ENCODE measurements around the gene SCRN2. TPM values are rescaled to one million over a fixed set of nuclear protein-coding genes. Genes with fewer than 3 reads are reported as not detected.
A peak's percentile ranks its signal among the peaks of the same experiment; 100 is the strongest.

SCRN2 gene
- total and polyA plus RNA-seq, 9 donors: 20.3 to 33.8 (median 26.4) TPM

DNA sequence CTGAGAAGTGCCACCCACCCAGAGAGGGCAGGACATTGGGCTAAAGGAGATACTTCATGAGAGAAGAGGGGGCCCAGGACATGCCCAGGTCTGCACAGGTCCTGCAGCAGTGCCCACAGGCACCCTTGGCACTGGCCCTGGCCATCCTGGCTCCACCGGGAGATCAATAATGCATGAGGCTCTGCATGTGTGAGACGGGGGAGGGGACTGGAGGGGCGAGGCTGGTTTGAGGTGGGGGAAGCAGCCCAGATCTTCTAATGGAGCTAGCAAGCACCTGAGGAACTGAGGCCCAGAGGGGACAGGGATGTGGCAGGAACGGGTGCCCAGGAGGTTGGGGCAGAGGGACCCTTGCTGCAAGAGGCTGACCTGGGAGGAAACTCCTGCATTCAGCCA lies 20.0 kb downstream of the SCRN2 start:
- 7% methylated on average over 3 of the region's 4 CpGs for WGBS (ENCODE audit: insufficient coverage)
- no peaks in the 10 kb centered on the region for H3K9me3 ChIP-seq (replicated peaks; ENCODE audit: control insufficient read depth, low read depth, low read length)
- peaks cover 30% of the 10 kb centered on the region for H3K4me1 ChIP-seq (ENCODE audit: control insufficient read depth, insufficient read depth, low read length)
- H3K36me3 ChIP-seq (ENCODE audit: control insufficient read depth, insufficient read depth, low read length): peaks cover 57% of the 10 kb centered on the region
- no peak for DNase-seq
- no peaks in the 10 kb centered on the region for H3K27me3 ChIP-seq (ENCODE audit: control insufficient read depth, insufficient read depth, low read length)
- H3K4me3 ChIP-seq (ENCODE audit: low read length): peak overlapping the region; percentile 75
- H3K27ac ChIP-seq (ENCODE audit: low read length): peak overlapping the region; percentile 89

DNA sequence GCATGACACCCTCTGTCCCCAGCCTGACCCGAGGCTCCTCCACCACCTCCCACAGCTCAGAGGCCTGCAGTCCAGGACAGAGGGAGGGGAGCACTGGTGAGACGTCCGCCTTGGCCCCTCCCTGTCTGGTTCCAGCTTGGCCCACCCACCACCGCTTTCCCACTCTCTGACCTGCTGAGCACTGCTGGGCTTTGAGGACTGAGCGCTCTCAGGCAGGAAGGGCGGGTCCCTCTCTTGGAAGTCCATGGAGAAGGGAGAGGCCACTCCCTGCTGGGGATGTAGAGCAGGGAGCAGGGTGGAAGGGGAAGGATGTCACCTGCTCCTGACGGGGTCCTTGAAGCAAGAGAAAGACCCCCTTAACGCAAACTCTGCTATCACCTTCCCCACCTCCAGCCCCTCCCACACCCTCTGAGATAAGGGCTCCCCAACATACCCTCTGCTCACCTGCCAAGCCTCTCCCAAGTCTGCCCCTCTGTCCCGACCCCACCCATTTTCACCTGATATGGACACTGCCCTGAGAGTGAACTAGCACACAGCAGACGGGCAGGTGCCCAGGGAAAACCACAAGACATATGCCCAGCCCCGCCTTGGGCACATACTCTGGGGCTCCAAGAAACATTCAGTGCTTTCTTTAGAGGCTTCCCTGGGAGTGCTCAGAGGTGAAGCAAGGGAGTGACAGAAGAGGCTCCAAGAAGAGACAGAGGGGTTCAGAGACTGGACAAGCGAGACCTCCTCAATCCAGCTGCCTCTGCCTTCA lies 20.9 kb downstream of the SCRN2 start:
- Histone ChIP-seq H3K9me3 (replicated peaks; ENCODE audit: control insufficient read depth, low read depth, low read length) (no peaks in the 10 kb centered on the region), H3K36me3 (ENCODE audit: control insufficient read depth, insufficient read depth, low read length) (peaks cover 61% of the 10 kb centered on the region), H3K27ac (ENCODE audit: low read length) (no peak overlapping the region), H3K4me1 (ENCODE audit: control insufficient read depth, insufficient read depth, low read length) (peaks cover 30% of the 10 kb centered on the region), H3K27me3 (ENCODE audit: control insufficient read depth, insufficient read depth, low read length) (no peaks in the 10 kb centered on the region), H3K4me3 (ENCODE audit: low read length) (no peak overlapping the region)
- DNase-seq: no peak
- WGBS (ENCODE audit: insufficient coverage): 50% methylated on average over 5 of the region's 12 CpGs

DNA sequence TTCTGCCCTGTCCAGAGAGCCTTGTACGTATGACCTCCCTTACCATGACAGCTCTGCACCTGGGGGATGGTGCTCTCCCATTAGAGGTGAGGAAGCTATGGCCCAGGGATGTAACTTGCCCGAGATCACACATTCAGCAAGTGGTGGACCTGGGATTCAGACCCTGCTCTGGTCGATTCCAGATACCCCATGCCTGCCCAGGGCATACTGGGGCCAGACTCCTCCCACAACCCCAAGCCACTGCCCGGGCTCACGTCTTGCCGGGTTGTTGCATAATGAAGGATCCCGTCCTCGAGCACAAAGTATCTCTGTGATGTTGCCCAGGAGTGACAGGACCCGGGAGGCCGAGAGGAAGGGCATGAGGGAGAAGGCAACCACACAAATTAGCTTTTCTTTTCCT lies 21.6 kb downstream of the SCRN2 start:
- no peak for DNase-seq
- Histone ChIP-seq H3K27ac (ENCODE audit: low read length) (no peak overlapping the region), H3K27me3 (ENCODE audit: control insufficient read depth, insufficient read depth, low read length) (no peaks in the 10 kb centered on the region), H3K4me1 (ENCODE audit: control insufficient read depth, insufficient read depth, low read length) (peaks cover 30% of the 10 kb centered on the region), H3K36me3 (ENCODE audit: control insufficient read depth, insufficient read depth, low read length) (peaks cover 65% of the 10 kb centered on the region), H3K9me3 (replicated peaks; ENCODE audit: control insufficient read depth, low read depth, low read length) (no peaks in the 10 kb centered on the region), H3K4me3 (ENCODE audit: low read length) (no peak overlapping the region)
- 51% methylated on average over 4 of the region's 10 CpGs for WGBS (ENCODE audit: insufficient coverage)

DNA sequence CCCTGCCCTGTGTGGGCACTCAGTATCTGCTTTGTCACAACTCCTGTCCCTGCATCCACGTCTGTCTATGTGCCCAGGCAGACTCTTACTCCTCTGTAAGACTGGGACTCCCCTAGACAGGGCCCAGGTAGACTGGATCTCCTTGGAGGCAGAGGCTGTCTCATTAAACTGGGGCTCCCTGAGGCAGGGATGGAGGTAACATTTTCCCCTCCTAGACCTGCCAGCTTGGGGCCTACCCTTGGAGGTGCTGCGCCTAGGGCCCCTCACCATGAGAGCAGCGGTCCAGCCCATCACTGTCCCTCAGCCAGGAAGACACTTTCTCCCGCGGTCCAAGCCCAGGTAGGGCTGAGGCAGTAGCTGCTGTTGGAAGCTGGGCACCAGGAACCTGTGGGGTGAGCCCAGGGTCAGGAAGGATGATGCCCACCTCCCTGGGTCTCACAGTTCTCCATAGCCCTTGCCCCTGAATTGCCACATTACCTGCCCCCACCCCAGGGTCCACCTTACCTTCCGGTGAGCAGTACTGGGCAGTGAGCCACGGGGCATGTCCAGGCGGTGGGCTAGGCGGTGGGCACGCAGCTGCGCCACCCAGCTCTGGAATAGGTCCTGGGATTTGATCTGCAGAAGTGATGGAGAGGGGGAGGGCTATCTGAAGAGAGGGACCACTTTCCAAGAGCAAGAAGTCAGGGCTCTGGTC lies 22.9 kb downstream of the SCRN2 start:
- H3K4me1 ChIP-seq (ENCODE audit: control insufficient read depth, insufficient read depth, low read length): peaks cover 29% of the 10 kb centered on the region
- H3K36me3 ChIP-seq (ENCODE audit: control insufficient read depth, insufficient read depth, low read length): peaks cover 64% of the 10 kb centered on the region
- no peak overlapping the region for H3K27ac ChIP-seq (ENCODE audit: low read length)
- DNase-seq: no peak
- no peaks in the 10 kb centered on the region for H3K9me3 ChIP-seq (replicated peaks; ENCODE audit: control insufficient read depth, low read depth, low read length)
- H3K27me3 ChIP-seq (ENCODE audit: control insufficient read depth, insufficient read depth, low read length): no peaks in the 10 kb centered on the region
- 100% methylated on average over 3 of the region's 11 CpGs for WGBS (ENCODE audit: insufficient coverage)
- no peak overlapping the region for H3K4me3 ChIP-seq (ENCODE audit: low read length)

DNA sequence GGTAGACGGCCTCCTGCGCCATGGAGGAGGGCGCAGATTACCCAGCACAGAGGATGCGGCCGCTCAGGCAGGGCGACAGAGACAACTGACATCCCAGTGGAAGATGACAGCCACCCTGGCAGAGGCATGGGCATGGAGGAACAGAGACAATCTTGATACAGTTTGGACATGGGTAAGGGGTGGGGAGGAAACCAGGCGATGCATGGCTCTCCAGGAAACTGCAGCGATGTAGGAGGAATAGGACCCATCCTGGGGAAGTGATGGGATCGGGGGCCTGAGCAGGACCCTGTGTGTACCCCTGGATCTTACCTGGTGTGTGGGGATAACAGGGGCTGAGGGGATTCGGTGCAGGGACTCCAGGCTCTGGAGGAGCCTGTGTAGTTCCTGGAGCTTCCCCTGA lies 24.1 kb downstream of the SCRN2 start:
- Histone ChIP-seq H3K27me3 (ENCODE audit: control insufficient read depth, insufficient read depth, low read length) (no peaks in the 10 kb centered on the region), H3K36me3 (ENCODE audit: control insufficient read depth, insufficient read depth, low read length) (peaks cover 75% of the 10 kb centered on the region), H3K4me3 (ENCODE audit: low read length) (no peak overlapping the region), H3K4me1 (ENCODE audit: control insufficient read depth, insufficient read depth, low read length) (peaks cover 17% of the 10 kb centered on the region), H3K27ac (ENCODE audit: low read length) (no peak overlapping the region), H3K9me3 (replicated peaks; ENCODE audit: control insufficient read depth, low read depth, low read length) (no peaks in the 10 kb centered on the region)
- WGBS (ENCODE audit: insufficient coverage): 91% methylated on average over 10 of the region's 10 CpGs
- no peak for DNase-seq

DNA sequence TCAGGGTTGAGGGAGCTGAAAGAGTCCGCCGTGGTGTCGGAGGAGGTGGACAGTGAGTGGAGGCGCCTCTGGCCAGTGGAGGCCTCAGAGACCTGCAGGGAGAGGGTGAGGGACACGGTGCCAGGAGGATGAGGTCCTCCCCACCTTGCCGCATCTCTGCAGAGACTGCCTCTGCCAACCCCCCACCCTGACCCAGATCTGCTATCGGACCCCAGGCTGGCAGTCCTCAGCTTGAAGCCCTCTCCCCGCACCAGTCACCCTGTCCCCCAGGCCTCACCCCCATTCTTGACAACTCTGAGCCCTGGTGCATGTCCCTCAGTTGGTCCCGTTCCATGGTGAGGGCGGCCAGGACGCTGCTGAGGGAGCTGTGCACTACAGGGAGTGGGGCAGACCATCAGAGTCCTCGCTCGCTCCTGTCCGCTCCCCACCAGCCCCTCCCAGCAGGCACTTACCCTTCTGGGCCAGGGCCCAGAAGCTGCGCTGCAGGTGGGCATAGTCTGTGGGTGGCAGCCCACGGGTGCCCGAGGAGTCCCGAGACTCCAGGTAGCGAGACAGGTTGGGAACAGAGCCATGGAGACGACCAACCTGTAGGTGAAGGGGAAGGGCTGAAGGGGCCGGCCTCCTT lies 24.9 kb downstream of the SCRN2 start:
- WGBS (ENCODE audit: insufficient coverage): 94% methylated on average over 5 of the region's 21 CpGs

DNA sequence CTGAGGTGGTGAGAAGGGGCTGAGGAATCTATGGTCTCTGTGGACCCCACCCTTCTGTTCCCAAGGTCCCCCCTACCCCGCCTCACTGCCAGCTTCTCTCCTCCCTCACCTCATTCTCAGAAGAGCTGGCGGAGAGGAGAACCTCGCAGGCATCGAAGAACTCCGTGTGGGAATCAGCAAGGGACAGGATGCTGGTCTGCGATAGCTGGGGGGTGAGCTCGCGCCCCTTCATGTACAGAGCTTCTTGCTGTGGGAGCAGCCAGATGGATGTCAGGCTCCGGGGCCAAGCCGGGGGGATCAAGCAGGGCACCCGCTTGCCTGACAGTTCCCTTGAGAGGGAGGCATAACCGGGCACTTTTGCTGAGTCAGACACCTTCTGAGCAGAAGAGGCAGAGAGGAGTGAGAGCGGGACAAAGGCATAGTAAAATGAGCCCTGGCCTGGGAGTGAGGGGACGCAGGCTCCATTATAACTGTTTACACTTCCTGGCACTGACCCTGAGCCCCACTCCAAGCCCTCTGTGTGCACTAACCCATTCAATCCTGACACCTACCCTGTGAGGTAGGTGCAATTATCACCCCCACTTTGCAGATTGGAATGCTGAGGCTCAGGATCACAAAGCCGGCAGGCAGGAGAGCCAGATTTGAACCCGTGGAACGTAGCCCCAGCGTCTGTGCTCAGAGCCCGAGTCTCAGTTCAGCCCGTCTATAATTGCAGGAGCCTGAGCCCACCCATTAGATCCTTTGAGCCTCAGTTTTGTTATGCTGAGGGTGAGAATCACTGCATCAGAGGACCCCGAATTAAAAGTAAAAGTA lies 25.8 kb downstream of the SCRN2 start:
- Histone ChIP-seq H3K27ac (ENCODE audit: low read length) (no peak overlapping the region), H3K4me3 (ENCODE audit: low read length) (no peak overlapping the region), H3K27me3 (ENCODE audit: control insufficient read depth, insufficient read depth, low read length) (no peaks in the 10 kb centered on the region), H3K9me3 (replicated peaks; ENCODE audit: control insufficient read depth, low read depth, low read length) (no peaks in the 10 kb centered on the region), H3K36me3 (ENCODE audit: control insufficient read depth, insufficient read depth, low read length) (peaks cover 82% of the 10 kb centered on the region), H3K4me1 (ENCODE audit: control insufficient read depth, insufficient read depth, low read length) (peaks cover 3% of the 10 kb centered on the region)
- no peak for DNase-seq
- 81% methylated on average over 17 of the region's 21 CpGs for whole genome bisulfite sequencing (ENCODE audit: insufficient coverage)

More for the DNA sequence above, 24.9 kb downstream of the SCRN2 start:
- Histone ChIP-seq H3K27me3 (ENCODE audit: control insufficient read depth, insufficient read depth, low read length) (no peaks in the 10 kb centered on the region), H3K27ac (ENCODE audit: low read length) (no peak overlapping the region), H3K4me1 (ENCODE audit: control insufficient read depth, insufficient read depth, low read length) (peaks cover 13% of the 10 kb centered on the region), H3K36me3 (ENCODE audit: control insufficient read depth, insufficient read depth, low read length) (peaks cover 77% of the 10 kb centered on the region), H3K4me3 (ENCODE audit: low read length) (no peak overlapping the region), H3K9me3 (replicated peaks; ENCODE audit: control insufficient read depth, low read depth, low read length) (no peaks in the 10 kb centered on the region)
- no peak for DNase-seq

DNA sequence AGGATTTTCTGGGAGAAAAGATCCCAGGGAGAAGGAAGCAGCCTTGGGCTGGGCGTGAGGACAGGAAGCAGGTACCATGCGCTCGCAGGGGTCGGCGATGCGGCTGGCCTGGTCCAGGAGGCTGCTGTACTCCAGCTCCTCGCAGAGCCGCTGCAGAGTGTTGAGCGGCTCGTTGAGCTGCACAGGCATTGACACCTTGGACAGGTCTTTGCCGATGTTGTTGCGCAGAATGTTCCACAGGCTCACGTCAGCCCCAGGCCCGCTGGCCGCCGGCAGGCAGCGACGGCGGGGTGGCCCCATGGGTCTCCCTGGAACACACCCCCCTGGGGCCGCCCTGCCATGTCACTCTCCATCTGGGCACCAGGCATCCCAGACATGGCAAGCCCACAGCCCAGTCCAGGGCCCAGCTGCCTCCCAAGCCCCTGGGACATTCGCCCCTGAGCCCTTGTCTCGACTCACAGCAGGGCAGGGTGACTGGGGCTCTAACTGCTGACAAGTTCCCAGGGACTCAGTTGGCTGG lies 27.5 kb downstream of the SCRN2 start:
- Histone ChIP-seq H3K9me3 (replicated peaks; ENCODE audit: control insufficient read depth, low read depth, low read length) (no peaks in the 10 kb centered on the region), H3K4me3 (ENCODE audit: low read length) (no peak overlapping the region), H3K27me3 (ENCODE audit: control insufficient read depth, insufficient read depth, low read length) (no peaks in the 10 kb centered on the region), H3K27ac (ENCODE audit: low read length) (no peak overlapping the region), H3K4me1 (ENCODE audit: control insufficient read depth, insufficient read depth, low read length) (no peaks in the 10 kb centered on the region), H3K36me3 (ENCODE audit: control insufficient read depth, insufficient read depth, low read length) (peaks cover 88% of the 10 kb centered on the region)
- no peak for DNase-seq
- 92% methylated on average over 22 of the region's 22 CpGs for WGBS (ENCODE audit: insufficient coverage)

DNA sequence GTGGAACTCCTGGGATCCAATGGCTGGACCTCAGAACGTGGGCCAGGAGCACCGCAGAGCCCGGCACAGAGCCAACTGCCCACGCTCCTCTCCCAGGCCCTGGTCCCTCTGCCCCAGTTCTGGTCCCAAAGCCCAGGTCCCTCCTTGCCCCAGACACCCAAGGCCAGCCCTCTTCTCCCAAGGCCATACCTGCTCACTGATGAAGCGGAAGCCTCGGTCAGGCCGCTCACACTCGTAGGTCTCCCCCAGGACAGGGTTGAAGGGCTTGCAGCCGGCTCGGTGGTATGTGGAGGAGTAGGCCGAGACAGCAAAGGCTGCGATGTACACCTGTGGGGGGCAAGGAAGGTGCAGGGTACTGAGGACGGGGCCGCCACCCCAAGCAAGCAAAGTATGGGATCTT lies 28.0 kb downstream of the SCRN2 start:
- no peaks in the 10 kb centered on the region for H3K9me3 ChIP-seq (replicated peaks; ENCODE audit: control insufficient read depth, low read depth, low read length)
- WGBS (ENCODE audit: insufficient coverage): 96% methylated on average over 10 of the region's 14 CpGs
- DNase-seq: no peak

More for the DNA sequence above, 28.0 kb downstream of the SCRN2 start:
- peaks cover 88% of the 10 kb centered on the region for H3K36me3 ChIP-seq (ENCODE audit: control insufficient read depth, insufficient read depth, low read length)
- no peak overlapping the region for H3K27ac ChIP-seq (ENCODE audit: low read length)
- no peaks in the 10 kb centered on the region for H3K4me1 ChIP-seq (ENCODE audit: control insufficient read depth, insufficient read depth, low read length)
- H3K4me3 ChIP-seq (ENCODE audit: low read length): no peak overlapping the region
- no peaks in the 10 kb centered on the region for H3K27me3 ChIP-seq (ENCODE audit: control insufficient read depth, insufficient read depth, low read length)
